ENCODE results near the gene RNF130.

DNA sequence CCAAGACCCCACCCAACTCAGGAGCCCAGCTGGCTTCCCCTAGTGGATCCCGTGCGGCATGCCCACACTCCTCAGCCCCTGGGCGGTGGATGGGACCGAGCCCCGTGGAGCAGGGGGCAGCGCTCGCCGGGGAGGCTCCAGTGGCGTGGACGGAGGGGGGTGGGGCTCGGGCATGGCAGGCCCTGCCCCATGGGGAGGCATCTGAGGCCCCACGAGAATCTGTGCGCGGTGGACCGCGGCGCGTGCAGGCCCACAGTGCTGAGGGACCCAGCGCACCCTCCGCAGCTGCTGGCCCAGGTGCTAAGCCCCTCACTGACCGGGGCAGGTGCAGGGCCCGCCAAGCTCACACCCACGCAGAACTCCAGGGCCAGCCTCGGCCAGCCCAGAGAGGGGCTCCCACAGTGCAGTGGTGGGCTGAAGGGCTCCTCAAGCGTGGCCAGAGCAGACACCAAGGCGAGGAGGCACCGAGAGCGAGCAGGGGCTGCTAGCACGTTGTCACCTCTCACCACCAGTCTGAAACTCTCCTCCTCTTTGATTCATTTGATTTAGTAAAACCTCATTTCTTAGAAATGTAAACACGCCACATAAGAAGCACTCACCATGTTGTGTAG lies 25.6 kb downstream of the RNF130 start:
- TF ChIP-seq, protein P1, sequence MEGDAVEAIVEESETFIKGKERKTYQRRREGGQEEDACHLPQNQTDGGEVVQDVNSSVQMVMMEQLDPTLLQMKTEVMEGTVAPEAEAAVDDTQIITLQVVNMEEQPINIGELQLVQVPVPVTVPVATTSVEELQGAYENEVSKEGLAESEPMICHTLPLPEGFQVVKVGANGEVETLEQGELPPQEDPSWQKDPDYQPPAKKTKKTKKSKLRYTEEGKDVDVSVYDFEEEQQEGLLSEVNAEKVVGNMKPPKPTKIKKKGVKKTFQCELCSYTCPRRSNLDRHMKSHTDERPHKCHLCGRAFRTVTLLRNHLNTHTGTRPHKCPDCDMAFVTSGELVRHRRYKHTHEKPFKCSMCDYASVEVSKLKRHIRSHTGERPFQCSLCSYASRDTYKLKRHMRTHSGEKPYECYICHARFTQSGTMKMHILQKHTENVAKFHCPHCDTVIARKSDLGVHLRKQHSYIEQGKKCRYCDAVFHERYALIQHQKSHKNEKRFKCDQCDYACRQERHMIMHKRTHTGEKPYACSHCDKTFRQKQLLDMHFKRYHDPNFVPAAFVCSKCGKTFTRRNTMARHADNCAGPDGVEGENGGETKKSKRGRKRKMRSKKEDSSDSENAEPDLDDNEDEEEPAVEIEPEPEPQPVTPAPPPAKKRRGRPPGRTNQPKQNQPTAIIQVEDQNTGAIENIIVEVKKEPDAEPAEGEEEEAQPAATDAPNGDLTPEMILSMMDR (IDR thresholded peaks at IDR 0.05; ENCODE audit: poor library complexity, severe bottlenecking): no peak
- no peak for TF ChIP-seq EZH2 (IDR thresholded peaks at IDR 0.05; ENCODE audit: borderline replicate concordance, insufficient read depth, low read length, poor library complexity, severe bottlenecking)
- TF ChIP-seq, protein P2, sequence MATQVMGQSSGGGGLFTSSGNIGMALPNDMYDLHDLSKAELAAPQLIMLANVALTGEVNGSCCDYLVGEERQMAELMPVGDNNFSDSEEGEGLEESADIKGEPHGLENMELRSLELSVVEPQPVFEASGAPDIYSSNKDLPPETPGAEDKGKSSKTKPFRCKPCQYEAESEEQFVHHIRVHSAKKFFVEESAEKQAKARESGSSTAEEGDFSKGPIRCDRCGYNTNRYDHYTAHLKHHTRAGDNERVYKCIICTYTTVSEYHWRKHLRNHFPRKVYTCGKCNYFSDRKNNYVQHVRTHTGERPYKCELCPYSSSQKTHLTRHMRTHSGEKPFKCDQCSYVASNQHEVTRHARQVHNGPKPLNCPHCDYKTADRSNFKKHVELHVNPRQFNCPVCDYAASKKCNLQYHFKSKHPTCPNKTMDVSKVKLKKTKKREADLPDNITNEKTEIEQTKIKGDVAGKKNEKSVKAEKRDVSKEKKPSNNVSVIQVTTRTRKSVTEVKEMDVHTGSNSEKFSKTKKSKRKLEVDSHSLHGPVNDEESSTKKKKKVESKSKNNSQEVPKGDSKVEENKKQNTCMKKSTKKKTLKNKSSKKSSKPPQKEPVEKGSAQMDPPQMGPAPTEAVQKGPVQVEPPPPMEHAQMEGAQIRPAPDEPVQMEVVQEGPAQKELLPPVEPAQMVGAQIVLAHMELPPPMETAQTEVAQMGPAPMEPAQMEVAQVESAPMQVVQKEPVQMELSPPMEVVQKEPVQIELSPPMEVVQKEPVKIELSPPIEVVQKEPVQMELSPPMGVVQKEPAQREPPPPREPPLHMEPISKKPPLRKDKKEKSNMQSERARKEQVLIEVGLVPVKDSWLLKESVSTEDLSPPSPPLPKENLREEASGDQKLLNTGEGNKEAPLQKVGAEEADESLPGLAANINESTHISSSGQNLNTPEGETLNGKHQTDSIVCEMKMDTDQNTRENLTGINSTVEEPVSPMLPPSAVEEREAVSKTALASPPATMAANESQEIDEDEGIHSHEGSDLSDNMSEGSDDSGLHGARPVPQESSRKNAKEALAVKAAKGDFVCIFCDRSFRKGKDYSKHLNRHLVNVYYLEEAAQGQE (IDR thresholded peaks at IDR 0.05; ENCODE audit: borderline replicate concordance): no peak
- TF ChIP-seq EP300 (conservative IDR thresholded peaks at IDR 0.05; ENCODE audit: poor library complexity, severe bottlenecking): no peak
- TF ChIP-seq POLR2AphosphoS5 (IDR thresholded peaks at IDR 0.05): no peak
- no peak for TF ChIP-seq TAF1 (IDR thresholded peaks at IDR 0.05; ENCODE audit: low read depth)

All from neural cell (in vitro differentiated cells).